Mesendoderm (in vitro differentiated cells): Measurements from ENCODE around the gene CRYGS.
A peak's percentile ranks its signal among the peaks of the same experiment; 100 is the strongest.
"Not testable (repeated sequence)": the region's sequence is repeated elsewhere in the genome, so short reads cannot be mapped to it uniquely, and the experiment has no call there.

ENCODE experiments used
- DNase-seq: peaks from one replicate; pipeline ENCODE4 v3.0.0; 2013
- H2AK5ac ChIP-seq: 2 replicates; pipeline ENCODE4 v1.6.1; 2013; ENCODE audit warnings: low read length, inconsistent platforms
- H2BK120ac ChIP-seq: 2 replicates; pipeline ENCODE4 v1.6.1; 2013; ENCODE audit warnings: low read depth, mild to moderate bottlenecking, low read length, moderate library complexity, mixed read lengths
- H2BK15ac ChIP-seq: replicated peaks from 2 replicates; pipeline ENCODE4 v1.6.1; 2013; ENCODE audit warnings: low read depth, mild to moderate bottlenecking, moderate library complexity
- H2BK5ac ChIP-seq: 2 replicates; pipeline ENCODE4 v1.6.1; 2013; ENCODE audit warnings: low read length, inconsistent platforms
- H3K18ac ChIP-seq: 2 replicates; pipeline ENCODE4 v1.6.1; 2013; ENCODE audit warnings: mild to moderate bottlenecking, low read length, mixed read lengths
- H3K23ac ChIP-seq: one replicate; pipeline ENCODE4 v1.6.1; 2013; ENCODE audit warnings: low read length
- H3K27ac ChIP-seq: 2 replicates; pipeline ENCODE4 v1.5.1; 2013; ENCODE audit warnings: low read depth, mild to moderate bottlenecking, inconsistent platforms, low read length, moderate library complexity
- H3K27me3 ChIP-seq: 2 replicates; pipeline ENCODE4 v1.6.1; 2013; ENCODE audit warnings: low read length, control low read depth, mild to moderate bottlenecking, inconsistent platforms; ENCODE audit not compliant: insufficient read depth, poor library complexity
- H3K36me3 ChIP-seq: 2 replicates; pipeline ENCODE4 v1.6.1; 2013; ENCODE audit warnings: low read length, inconsistent platforms; ENCODE audit not compliant: control insufficient read depth, insufficient read depth
- H3K4ac ChIP-seq: one replicate; pipeline ENCODE4 v1.6.1; 2013; ENCODE audit warnings: low read depth, mild to moderate bottlenecking, low read length, moderate library complexity
- H3K4me1 ChIP-seq: 2 replicates; pipeline ENCODE4 v1.6.1; 2013; ENCODE audit warnings: low read depth, low read length, inconsistent platforms; ENCODE audit not compliant: control insufficient read depth
- H3K4me2 ChIP-seq: 2 replicates; pipeline ENCODE4 v1.6.1; 2013; ENCODE audit warnings: low read length
- H3K4me3 ChIP-seq: 2 replicates; pipeline ENCODE4 v1.5.1; 2013; ENCODE audit warnings: mild to moderate bottlenecking, low read length
- H3K56ac ChIP-seq: one replicate; pipeline ENCODE4 v1.6.1; 2013; ENCODE audit warnings: low read length
- H3K79me1 ChIP-seq: 2 replicates; pipeline ENCODE4 v1.6.1; 2013; ENCODE audit warnings: low read length, inconsistent platforms
- H3K79me2 ChIP-seq: 2 replicates; pipeline ENCODE4 v1.6.1; 2013; ENCODE audit warnings: mild to moderate bottlenecking, low read length; ENCODE audit not compliant: control insufficient read depth, insufficient read depth
- H3K9ac ChIP-seq: 2 replicates; pipeline ENCODE4 v1.6.1; 2013; ENCODE audit warnings: low read length, inconsistent platforms
- H4K5ac ChIP-seq: one replicate; pipeline ENCODE4 v1.6.1; 2013; ENCODE audit warnings: low read length
- H4K8ac ChIP-seq: one replicate; pipeline ENCODE4 v1.6.1; 2013; ENCODE audit warnings: low read depth, mild to moderate bottlenecking, control low read depth, low read length, moderate library complexity
- WGBS: extraction: QIAGEN DNeasy Blood & Tissue Kit; methylation state at CpG from one replicate; pipeline ENCODE4 v1.1.7; 2013; ENCODE audit warnings: low lambda C conversion rate, missing lambda C conversion rate; ENCODE audit not compliant: insufficient coverage; ENCODE audit errors: extremely low coverage; 5-methylcytosine and 5-hydroxymethylcytosine counted together

Gene CRYGS

DNA sequence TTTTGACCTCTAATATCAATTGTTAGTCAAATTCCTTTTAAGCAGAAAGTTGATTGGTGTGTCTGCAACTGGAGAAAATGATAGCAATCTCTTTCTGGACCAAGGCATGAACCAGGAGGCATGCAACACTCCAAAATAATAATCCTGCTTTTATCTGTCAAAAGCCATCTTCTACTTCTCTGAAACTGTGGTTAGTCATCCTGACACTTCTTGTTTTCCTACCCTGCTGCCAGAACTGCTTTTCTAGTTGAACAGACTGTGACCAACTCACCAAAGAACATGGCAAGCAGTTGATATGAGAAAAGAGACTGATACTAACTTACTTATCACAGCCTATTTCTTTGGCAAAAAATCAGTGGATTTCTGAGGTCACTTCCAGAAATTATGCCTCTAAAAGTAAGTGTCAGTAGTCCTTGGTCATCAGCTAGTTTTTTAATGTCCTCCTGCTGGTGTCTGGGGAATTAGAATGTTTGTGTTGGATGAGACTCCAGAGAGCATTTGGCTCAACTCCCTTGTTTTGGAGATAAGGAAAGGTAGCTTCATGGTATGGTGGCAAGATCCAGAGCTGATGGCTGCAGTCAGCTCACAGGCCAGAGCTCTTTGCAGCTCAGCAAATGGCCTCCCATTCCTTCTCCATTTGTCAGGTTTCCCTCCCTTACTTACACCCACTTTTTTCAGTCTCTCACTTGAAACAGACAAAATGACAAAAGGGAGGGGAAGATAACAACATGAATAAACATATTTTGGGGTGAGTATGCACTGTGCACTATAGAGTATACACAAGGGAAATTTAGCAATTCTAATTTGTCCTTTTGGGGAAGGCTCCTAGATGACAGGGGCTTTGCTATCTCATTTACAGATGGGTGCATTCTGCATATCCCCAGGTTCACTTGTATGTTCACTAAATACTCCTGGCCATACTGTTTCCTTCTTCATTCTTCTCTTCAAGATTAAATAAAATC lies 7.0 kb downstream of the CRYGS start:
- H3K27ac ChIP-seq, result no peak overlapping the region
- no peak overlapping the region for H2BK120ac ChIP-seq
- DNase-seq, result peak; percentile 64

GRCh38 chr3:186534113-186534669 lies 10.0 kb downstream of the CRYGS start:
- H2BK120ac ChIP-seq, result no peak overlapping the region
- no peak overlapping the region for H3K4me3 ChIP-seq
- no peak overlapping the region for H2AK5ac ChIP-seq
- H3K23ac ChIP-seq, result peak overlapping the region; percentile 53
- no CpG with 5 or more reads among the region's 6 CpGs for WGBS
- no peak overlapping the region for H2BK5ac ChIP-seq
- no peaks in the 10 kb centered on the region for H3K79me1 ChIP-seq
- H3K27ac ChIP-seq, result no peak overlapping the region
- H3K9ac ChIP-seq, result no peak overlapping the region
- H3K4me1 ChIP-seq, result peaks cover 2% of the 10 kb centered on the region
- H3K56ac ChIP-seq, result no peak overlapping the region
- no peak overlapping the region for H4K5ac ChIP-seq
- no peak overlapping the region for H2BK15ac ChIP-seq
- DNase-seq, result no peak
- H4K8ac ChIP-seq, result no peak overlapping the region
- no peak overlapping the region for H3K18ac ChIP-seq
- H3K36me3 ChIP-seq, result no peaks in the 10 kb centered on the region
- H3K4ac ChIP-seq, result no peak overlapping the region
- no peak overlapping the region for H3K4me2 ChIP-seq
- no peaks in the 10 kb centered on the region for H3K27me3 ChIP-seq
- no peaks in the 10 kb centered on the region for H3K79me2 ChIP-seq

More for the DNA sequence above, 7.0 kb downstream of the CRYGS start:
- no peak overlapping the region for H3K9ac ChIP-seq
- no peak overlapping the region for H3K23ac ChIP-seq
- H3K4me2 ChIP-seq, result no peak overlapping the region
- no peak overlapping the region for H3K56ac ChIP-seq
- H3K4ac ChIP-seq, result no peak overlapping the region
- H3K79me2 ChIP-seq, result no peaks in the 10 kb centered on the region
- no peaks in the 10 kb centered on the region for H3K4me1 ChIP-seq
- no peak overlapping the region for H4K5ac ChIP-seq
- H3K79me1 ChIP-seq, result no peaks in the 10 kb centered on the region
- no peak overlapping the region for H3K4me3 ChIP-seq
- no peak overlapping the region for H3K18ac ChIP-seq
- H2BK15ac ChIP-seq, result no peak overlapping the region
- no peak overlapping the region for H2BK5ac ChIP-seq
- no peak overlapping the region for H2AK5ac ChIP-seq
- H3K27me3 ChIP-seq, result no peaks in the 10 kb centered on the region
- no peak overlapping the region for H4K8ac ChIP-seq
- H3K36me3 ChIP-seq, result no peaks in the 10 kb centered on the region

DNA sequence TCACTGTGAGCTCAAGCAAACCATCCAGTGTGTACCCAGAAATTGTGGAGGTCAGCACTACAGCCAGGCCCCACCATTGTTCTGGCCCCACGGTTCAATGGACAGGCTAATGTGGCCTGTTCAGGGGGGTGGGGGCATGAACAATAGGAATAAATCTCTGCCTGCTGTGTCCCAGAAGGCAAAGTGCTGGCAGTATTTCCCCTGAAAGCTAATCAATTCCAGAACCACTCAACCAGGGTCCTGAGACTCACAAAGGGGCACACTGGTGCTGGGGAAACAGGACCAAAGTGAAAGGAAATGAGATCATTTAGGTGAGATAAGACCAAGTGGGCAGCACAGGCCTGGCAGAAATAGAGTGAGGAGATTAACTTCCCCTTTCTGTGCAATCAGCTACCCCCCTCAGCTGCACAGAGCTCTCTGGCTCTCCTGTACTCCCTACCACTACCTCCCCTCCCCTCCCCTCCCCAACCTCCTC lies 11.5 kb downstream of the CRYGS start:
- Histone ChIP-seq H3K56ac (no peak overlapping the region), H3K23ac (no peak overlapping the region), H3K4me3 (no peak overlapping the region), H4K5ac (no peak overlapping the region), H4K8ac (no peak overlapping the region), H3K27ac (no peak overlapping the region), H3K27me3 (no peaks in the 10 kb centered on the region), H3K36me3 (no peaks in the 10 kb centered on the region), H3K18ac (no peak overlapping the region), H3K4ac (no peak overlapping the region), H3K4me1 (peaks cover 2% of the 10 kb centered on the region), H3K79me2 (no peaks in the 10 kb centered on the region), H2BK5ac (no peak overlapping the region), H3K9ac (no peak overlapping the region), H3K79me1 (no peaks in the 10 kb centered on the region), H2BK120ac (no peak overlapping the region), H2AK5ac (no peak overlapping the region), H2BK15ac (no peak overlapping the region), H3K4me2 (no peak overlapping the region)
- DNase-seq, result peak; percentile 49
- no CpG with 5 or more reads among the region's 1 CpG for WGBS

DNA sequence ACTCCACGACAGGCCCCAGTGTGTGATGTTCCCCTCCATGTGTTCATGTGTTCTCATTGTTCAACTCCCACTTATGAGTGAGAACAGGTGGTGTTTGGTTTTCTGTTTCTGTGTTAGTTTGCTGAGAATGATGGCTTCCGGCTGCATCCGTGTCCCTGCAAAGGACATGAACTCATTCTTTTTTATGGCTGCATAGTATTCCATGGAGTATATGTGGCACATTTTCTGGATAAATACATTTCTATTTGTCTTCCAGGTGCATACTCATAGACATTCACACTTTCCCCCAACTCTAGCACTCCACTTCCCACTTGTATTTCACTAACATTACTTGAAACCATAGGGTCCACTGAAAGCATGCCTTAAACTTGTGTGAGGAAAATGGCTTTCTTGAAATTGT lies 12.5 kb downstream of the CRYGS start:
- not testable (repeated sequence) for H3K23ac ChIP-seq, H4K5ac ChIP-seq, H2BK15ac ChIP-seq, DNase-seq, H3K27ac ChIP-seq, H3K9ac ChIP-seq, H3K4me2 ChIP-seq, H3K79me2 ChIP-seq, H3K56ac ChIP-seq, H3K27me3 ChIP-seq, H2BK120ac ChIP-seq, H4K8ac ChIP-seq, H3K4ac ChIP-seq, H3K4me3 ChIP-seq, H2AK5ac ChIP-seq, H3K18ac ChIP-seq, H3K79me1 ChIP-seq, H3K4me1 ChIP-seq, H3K36me3 ChIP-seq, H2BK5ac ChIP-seq
- WGBS, result no CpG with 5 or more reads among the region's 3 CpGs

GRCh38 chr3:186530415-186530814 lies 13.8 kb downstream of the CRYGS start:
- Histone ChIP-seq H3K4ac (no peak overlapping the region), H3K27me3 (no peaks in the 10 kb centered on the region), H3K56ac (no peak overlapping the region), H3K79me2 (no peaks in the 10 kb centered on the region), H3K79me1 (no peaks in the 10 kb centered on the region), H3K4me2 (no peak overlapping the region), H3K4me3 (no peak overlapping the region), H3K18ac (no peak overlapping the region), H3K36me3 (no peaks in the 10 kb centered on the region), H4K8ac (no peak overlapping the region), H2BK15ac (no peak overlapping the region), H3K9ac (no peak overlapping the region), H2AK5ac (no peak overlapping the region), H2BK120ac (no peak overlapping the region), H3K23ac (no peak overlapping the region), H3K4me1 (peaks cover 2% of the 10 kb centered on the region), H4K5ac (no peak overlapping the region), H3K27ac (no peak overlapping the region), H2BK5ac (no peak overlapping the region)
- DNase-seq, result no peak
